Adipose tissue (tissue), 3 donors: Measurements from ENCODE around the gene HRH1. TPM values are rescaled to one million over a fixed set of nuclear protein-coding genes. Genes with fewer than 3 reads are reported as not detected.

Source experiments
- H3K27ac ChIP-seq: one replicate; pipeline ENCODE4 v1.5.1; 2013; ENCODE audit warnings: low read depth, low read length
- WGBS, 3 donors: extraction: QIAGEN DNeasy Blood & Tissue Kit; methylation state at CpG; one replicate each; pipeline ENCODE4 v1.1.7; 2013; 5-methylcytosine and 5-hydroxymethylcytosine counted together
- polyA plus RNA-seq, 3 donors: library from polyadenylated mRNA; stranded (reverse); fragments of 200-250 nt; gene quantifications; one replicate each; pipeline ENCODE4 v1.2.3, GENCODE V29; 2013
- donor health status: healthy with polysubstance abuse.
- donor health status: Bipolar disorder and iron deficiency.
- donor health status: healthy.

HRH1 gene
- polyA plus RNA-seq, 3 donors: 0.22 to 3.8 (median 1.6) TPM

GRCh38 chr3:11137627-11137959, 16.7 kb upstream of the HRH1 start:
- 70 to 95% (median 93%) methylated on average over 6 of the region's 6 CpGs for WGBS, 3 donors
- H3K27ac ChIP-seq: no peak overlapping the region

- 78 to 83% (median 80%) methylated on average over 2 of the region's 2 CpGs for WGBS, 3 donors
- no peak overlapping the region for H3K27ac ChIP-seq
Observed at GRCh38 chr3:11138371-11138770, 15.9 kb upstream of the HRH1 start.

- 17 to 41% (median 18%) methylated on average over 13 of the region's 13 CpGs for WGBS, 3 donors
- no peak overlapping the region for H3K27ac ChIP-seq
Observed at GRCh38 chr3:11140030-11140712, 14.1 kb upstream of the HRH1 start.

- no peak overlapping the region for H3K27ac ChIP-seq
- WGBS, 3 donors: 42 to 60% (median 42%) methylated on average over 2 of the region's 2 CpGs
Observed at GRCh38 chr3:11140713-11141104, 13.6 kb upstream of the HRH1 start.

- H3K27ac ChIP-seq: no peak overlapping the region
- WGBS, 3 donors: 81 to 91% (median 91%) methylated on average over 5 of the region's 5 CpGs
Observed at GRCh38 chr3:11143476-11143875, 10.8 kb upstream of the HRH1 start.

GRCh38 chr3:11144996-11145395, 9.3 kb upstream of the HRH1 start:
- no peak overlapping the region for H3K27ac ChIP-seq
- 72 to 89% (median 88%) methylated on average over 5 of the region's 5 CpGs for WGBS, 3 donors

GRCh38 chr3:11145888-11146287, 8.4 kb upstream of the HRH1 start:
- WGBS, 3 donors: 49 to 64% (median 52%) methylated on average over 3 of the region's 3 CpGs
- H3K27ac ChIP-seq: no peak overlapping the region

GRCh38 chr3:11146773-11147660, 7.3 kb upstream of the HRH1 start:
- no peak overlapping the region for H3K27ac ChIP-seq
- WGBS, 3 donors: 69 to 92% (median 91%) methylated on average over 6 of the region's 6 CpGs

- 71 to 76% (median 71%) methylated on average over 7 of the region's 7 CpGs for WGBS, 3 donors
- no peak overlapping the region for H3K27ac ChIP-seq
Observed at GRCh38 chr3:11150256-11150655, 4.0 kb upstream of the HRH1 start.

GRCh38 chr3:11152301-11152700, 2.0 kb upstream of the HRH1 start:
- WGBS, 3 donors: 51 to 62% (median 57%) methylated on average over 2 of the region's 2 CpGs
- no peak overlapping the region for H3K27ac ChIP-seq

GRCh38 chr3:11154953-11155325, 646 bp downstream of the HRH1 start:
- no peak overlapping the region for H3K27ac ChIP-seq
- 1 to 8% (median 6%) methylated on average over 10 of the region's 10 CpGs for WGBS, 3 donors

- WGBS, 3 donors: 7 to 16% (median 13%) methylated on average over 8 of the region's 8 CpGs
- H3K27ac ChIP-seq: no peak overlapping the region
Observed at GRCh38 chr3:11155341-11156025, 1.2 kb downstream of the HRH1 start.

- 50 to 76% (median 66%) methylated on average over 4 of the region's 4 CpGs for WGBS, 3 donors
- no peak overlapping the region for H3K27ac ChIP-seq
Observed at GRCh38 chr3:11156026-11156410, 1.7 kb downstream of the HRH1 start.

- WGBS, 3 donors: 66 to 85% (median 82%) methylated on average over 7 of the region's 7 CpGs
- H3K27ac ChIP-seq: no peak overlapping the region
Observed at GRCh38 chr3:11157421-11157820, 3.1 kb downstream of the HRH1 start.

- 17 to 34% (median 32%) methylated on average over 5 of the region's 5 CpGs for WGBS, 3 donors
- H3K27ac ChIP-seq: no peak overlapping the region
Observed at GRCh38 chr3:11159421-11159904, 5.2 kb downstream of the HRH1 start.

- H3K27ac ChIP-seq: no peak overlapping the region
- 68 to 92% (median 92%) methylated on average over 7 of the region's 7 CpGs for WGBS, 3 donors
Observed at GRCh38 chr3:11161666-11162065, 7.4 kb downstream of the HRH1 start.

GRCh38 chr3:11162401-11163345, 8.4 kb downstream of the HRH1 start:
- no peak overlapping the region for H3K27ac ChIP-seq
- WGBS, 3 donors: 69 to 82% (median 80%) methylated on average over 6 of the region's 6 CpGs

- whole genome bisulfite sequencing, 3 donors: 32 to 52% (median 43%) methylated on average over 5 of the region's 5 CpGs
- no peak overlapping the region for H3K27ac ChIP-seq
Observed at GRCh38 chr3:11164607-11165006, 10.3 kb downstream of the HRH1 start.
